HG03103 (cell line): ENCODE data around the gene MYL6B.
"Not testable (repeated sequence)": the region's sequence is repeated elsewhere in the genome, so short reads cannot be mapped to it uniquely, and the experiment has no call there.

Experiments
- ATAC-seq: cut with Tn5 transposase; IDR thresholded peaks from one replicate; pipeline ENCODE4 v1.9.1; 2021; ENCODE audit warnings: low read depth; ENCODE audit not compliant: unreplicated experiment

The MYL6B gene

GRCh38 chr12:56151672-56152131 lies 685 bp upstream of the MYL6B start:
- peak; percentile 51 for ATAC-seq

GRCh38 chr12:56152756-56153677 lies 630 bp downstream of the MYL6B start:
- no peak for ATAC-seq

- no peak for ATAC-seq
Measured at GRCh38 chr12:56153678-56154065, 1.3 kb downstream of the MYL6B start.

- ATAC-seq, result no peak
Measured at GRCh38 chr12:56154246-56154771, 1.9 kb downstream of the MYL6B start.

GRCh38 chr12:56154818-56155217 lies 2.4 kb downstream of the MYL6B start:
- ATAC-seq, result no peak

- ATAC-seq, result no peak
Measured at GRCh38 chr12:56155256-56155845, 3.0 kb downstream of the MYL6B start.

GRCh38 chr12:56156464-56157200 lies 4.2 kb downstream of the MYL6B start:
- not testable (repeated sequence) for ATAC-seq

- ATAC-seq, result peak; percentile 34
Measured at GRCh38 chr12:56157201-56158028, 5.0 kb downstream of the MYL6B start.

- ATAC-seq, result peak; percentile 65
Measured at GRCh38 chr12:56158029-56158925, 5.9 kb downstream of the MYL6B start, which contains the start of gene MYL6. TSS of gene MYL6 (plus strand) at chr12:56158359. CDS start at chr12:56158402, 43 bp downstream.

GRCh38 chr12:56158926-56159461 lies 6.6 kb downstream of the MYL6B start:
- no peak for ATAC-seq

GRCh38 chr12:56159482-56160192 lies 7.2 kb downstream of the MYL6B start:
- ATAC-seq, result no peak

GRCh38 chr12:56160193-56160763 lies 7.9 kb downstream of the MYL6B start:
- ATAC-seq, result no peak

GRCh38 chr12:56160894-56161689 lies 8.7 kb downstream of the MYL6B start:
- no peak for ATAC-seq

GRCh38 chr12:56161690-56162351 lies 9.4 kb downstream of the MYL6B start:
- no peak for ATAC-seq

GRCh38 chr12:56162468-56163290 lies 10.3 kb downstream of the MYL6B start:
- no peak for ATAC-seq
